Activated T-helper 2 cell treated with anti-CD3 and anti-CD28 coated beads, Interferon-gamma antibody, Interleukin-2, Interleukin-4, amounts not matched to agents 10 μg/mL and 5 μg/mL and 100 μg/mL, durations not matched to agents 14 hours and 24 hours and 36 hours (primary cell): ENCODE measurements around the gene RPS14. TPM values are rescaled to one million over a fixed set of nuclear protein-coding genes. Genes with fewer than 3 reads are reported as not detected.

ENCODE experiments used
- DNase-seq: peaks from one replicate; pipeline ENCODE4 v3.0.0; 2021; ENCODE audit warnings: low spot score
- H3K27ac Mint-ChIP-seq: one replicate; pipeline ENCODE4 v1.8.0; 2021; ENCODE audit warnings: mixed read lengths
- H3K27me3 Mint-ChIP-seq: one replicate; pipeline ENCODE4 v1.8.0; 2021; ENCODE audit warnings: low read depth, mixed read lengths
- H3K36me3 Mint-ChIP-seq: one replicate; pipeline ENCODE4 v1.8.0; 2021; ENCODE audit warnings: low read depth, mixed read lengths
- H3K4me1 Mint-ChIP-seq: one replicate; pipeline ENCODE4 v1.8.0; 2021; ENCODE audit warnings: low read depth, mixed read lengths
- H3K4me3 Mint-ChIP-seq: one replicate; pipeline ENCODE4 v1.8.0; 2021; ENCODE audit warnings: low read depth, mild to moderate bottlenecking, moderate library complexity, mixed read lengths
- H3K9me3 Mint-ChIP-seq: one replicate; pipeline ENCODE4 v1.8.0; 2021; ENCODE audit warnings: mixed read lengths
- intact Hi-C: fragments of 100-400 bp; cut with micrococcal nuclease; formaldehyde crosslinking; loops from one replicate; pipeline ENCODE4 v1.15.1; 2023
- total RNA-seq: library from RNA; stranded (reverse); gene quantifications from 2 replicates; pipeline ENCODE4 v1.2.3, GENCODE V29; 2022

The RPS14 gene
- total RNA-seq, 1 donor from 2014 or later: 2,552 TPM

GRCh38 chr5:150396267-150396666, 53.3 kb downstream of the RPS14 start:
- DNase-seq: no peak
- H3K4me1 Mint-ChIP-seq: peaks cover 2% of the 10 kb centered on the region
- intact Hi-C loops: loop anchor here (5.0 kb wide), 1 partner anchor 41 kb away; no protein-coding TSS in a partner anchor
- no peaks in the 10 kb centered on the region for H3K9me3 Mint-ChIP-seq
- H3K4me3 Mint-ChIP-seq: no peak overlapping the region
- H3K27me3 Mint-ChIP-seq: no peaks in the 10 kb centered on the region
- H3K36me3 Mint-ChIP-seq: peaks cover 59% of the 10 kb centered on the region
- peak overlapping the region; percentile 60 for H3K27ac Mint-ChIP-seq

- Mint-ChIP-seq H3K9me3 (no peaks in the 10 kb centered on the region), H3K4me1 (peaks cover 2% of the 10 kb centered on the region), H3K4me3 (no peak overlapping the region), H3K27ac (no peak overlapping the region), H3K27me3 (no peaks in the 10 kb centered on the region), H3K36me3 (peaks cover 62% of the 10 kb centered on the region)
- no peak for DNase-seq
- intact Hi-C loops: loop anchor here (5.0 kb wide), 1 partner anchor 42 kb away; no protein-coding TSS in a partner anchor
These were observed 53.9 kb downstream of the RPS14 start for GRCh38 chr5:150395688-150395975.

DNA sequence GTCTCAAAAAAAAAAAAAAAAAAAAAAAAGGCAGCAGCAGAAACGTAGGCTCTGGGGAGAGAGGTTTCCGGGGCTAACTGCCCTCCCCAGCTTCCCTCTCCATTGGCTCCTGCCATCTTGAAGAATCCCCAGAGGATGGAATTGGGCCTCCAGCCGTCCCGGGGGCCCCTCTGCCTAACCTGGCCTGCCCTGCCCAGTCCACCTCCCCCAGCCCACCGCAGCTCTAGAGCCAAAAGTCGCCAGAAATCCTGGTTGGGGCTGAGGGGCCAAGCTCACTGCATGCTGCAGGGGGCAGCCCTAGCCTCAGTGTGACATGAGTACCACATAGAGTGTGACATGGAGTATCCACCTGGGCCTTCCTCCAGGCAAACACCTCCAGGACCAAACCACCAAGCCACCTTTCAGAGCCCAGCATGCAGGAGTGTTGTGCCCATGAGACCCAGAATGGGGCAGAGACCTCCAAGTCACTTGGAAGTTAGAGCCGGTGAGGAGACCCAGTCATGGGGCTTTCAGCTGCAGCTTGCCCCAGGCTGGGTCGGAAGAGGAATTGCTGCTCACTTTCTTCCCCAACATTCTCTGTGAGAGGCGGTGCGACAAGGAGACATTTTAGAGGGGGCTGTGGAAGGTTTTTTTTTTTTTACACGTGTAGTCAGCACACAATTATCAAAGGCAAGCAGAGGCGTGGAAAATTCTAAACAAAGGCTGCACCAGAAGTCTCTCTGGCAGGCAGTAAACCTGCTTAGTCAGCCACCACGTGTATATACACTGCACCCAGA, 54.4 kb downstream of the RPS14 start:
- intact Hi-C loops: loop anchor here (5.0 kb wide), 1 partner anchor 42 kb away; no protein-coding TSS in a partner anchor
- Mint-ChIP-seq H3K9me3 (no peaks in the 10 kb centered on the region), H3K27ac (no peak overlapping the region), H3K27me3 (no peaks in the 10 kb centered on the region), H3K4me1 (peaks cover 2% of the 10 kb centered on the region), H3K4me3 (no peak overlapping the region), H3K36me3 (peaks cover 62% of the 10 kb centered on the region)
- no peak for DNase-seq

DNA sequence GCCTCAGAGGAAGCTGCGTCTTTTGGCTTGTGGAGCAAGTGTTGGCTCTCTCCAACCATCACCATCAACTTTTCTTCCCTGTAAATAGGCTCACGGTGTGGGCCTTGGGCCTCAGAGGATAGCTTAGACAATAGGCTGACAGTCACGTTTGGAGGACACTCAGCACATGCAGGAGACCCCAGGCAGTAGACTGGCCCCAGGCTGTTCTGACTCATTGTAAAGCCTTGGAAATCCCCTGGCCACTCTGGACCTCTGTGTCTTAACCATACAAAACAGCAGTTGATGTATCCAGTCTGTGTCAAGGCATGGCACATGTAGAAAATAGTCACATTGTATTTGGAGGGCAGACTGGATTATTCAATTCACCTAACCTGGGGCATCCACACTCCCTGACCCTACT, 55.4 kb downstream of the RPS14 start:
- intact Hi-C loops: no loop called here
- H3K27ac Mint-ChIP-seq: no peak overlapping the region
- no peak for DNase-seq
- H3K9me3 Mint-ChIP-seq: no peaks in the 10 kb centered on the region
- peaks cover 65% of the 10 kb centered on the region for H3K36me3 Mint-ChIP-seq
- no peaks in the 10 kb centered on the region for H3K27me3 Mint-ChIP-seq
- H3K4me1 Mint-ChIP-seq: peaks cover 2% of the 10 kb centered on the region
- no peak overlapping the region for H3K4me3 Mint-ChIP-seq

DNA sequence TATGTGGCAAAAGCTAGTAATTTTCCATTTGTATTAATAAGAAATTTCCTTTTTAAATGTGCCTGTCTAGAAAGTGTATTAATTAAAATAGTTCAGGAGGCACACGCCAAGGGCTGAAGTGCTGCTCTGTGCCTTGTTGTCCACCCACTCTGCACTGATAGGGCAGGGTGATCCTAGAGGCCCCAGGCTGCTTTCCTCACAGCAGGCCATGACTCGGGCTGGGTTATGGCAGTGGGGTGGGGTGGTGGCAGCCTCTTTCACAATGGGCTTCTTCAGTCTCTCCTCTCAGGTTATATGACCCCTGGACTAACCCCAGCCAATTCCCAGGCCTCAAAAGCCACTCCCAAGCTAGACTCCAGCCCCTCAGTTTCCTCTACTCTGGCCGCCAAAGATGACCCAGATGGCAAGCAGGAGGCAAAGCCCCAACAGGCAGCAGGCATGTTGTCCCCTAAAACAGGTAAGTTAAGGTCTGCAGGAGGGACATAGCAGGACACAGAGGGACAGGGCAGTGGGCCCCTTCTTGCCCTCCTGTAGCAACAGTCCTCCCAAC, 56.4 kb downstream of the RPS14 start:
- peaks cover 2% of the 10 kb centered on the region for H3K4me1 Mint-ChIP-seq
- no peak overlapping the region for H3K4me3 Mint-ChIP-seq
- no peaks in the 10 kb centered on the region for H3K27me3 Mint-ChIP-seq
- H3K27ac Mint-ChIP-seq: no peak overlapping the region
- H3K36me3 Mint-ChIP-seq: peaks cover 60% of the 10 kb centered on the region
- intact Hi-C loops: no loop called here
- no peaks in the 10 kb centered on the region for H3K9me3 Mint-ChIP-seq
- DNase-seq: no peak

- no peak overlapping the region for H3K27ac Mint-ChIP-seq
These were observed 56.9 kb downstream of the RPS14 start for GRCh38 chr5:150392680-150393079.

More at GRCh38 chr5:150392680-150393079, 56.9 kb downstream of the RPS14 start:
- intact Hi-C loops: no loop called here
- peaks cover 58% of the 10 kb centered on the region for H3K36me3 Mint-ChIP-seq
- DNase-seq: no peak
- H3K9me3 Mint-ChIP-seq: no peaks in the 10 kb centered on the region
- no peak overlapping the region for H3K4me3 Mint-ChIP-seq
- H3K27me3 Mint-ChIP-seq: no peaks in the 10 kb centered on the region
- H3K4me1 Mint-ChIP-seq: peaks cover 2% of the 10 kb centered on the region

Other genes with a start within 250 kb of the RPS14 start
- gene CAMK2A, start 160.0 kb downstream of the RPS14 start, total RNA-seq: not detected in 2 replicates
- gene ARSI, start 146.8 kb downstream of the RPS14 start, total RNA-seq: not detected in 2 replicates
- gene TCOF1, start 92.0 kb downstream of the RPS14 start, total RNA-seq: 95.8 and 98.2 TPM in 2 replicates
- gene CD74, start 36.8 kb downstream of the RPS14 start, total RNA-seq: 445 and 452 TPM in 2 replicates
- gene NDST1, start 58.4 kb upstream of the RPS14 start, total RNA-seq: 2.4 and 3.0 TPM in 2 replicates
- 0.11 TPM in 1 of 2 replicates, not detected in the other for gene SYNPO, start 190.9 kb upstream of the RPS14 start, total RNA-seq
- gene MYOZ3, start 211.5 kb upstream of the RPS14 start, total RNA-seq: 0.09 TPM in 2 replicates